Measurements from ENCODE around the gene DYNLT1. TPM values are rescaled to one million over a fixed set of nuclear protein-coding genes. Genes with fewer than 3 reads are reported as not detected.

DYNLT1 gene
- total and polyA plus RNA-seq, 9 of the 15 experiments (the other 6 are each of a cell fraction or from before 2014, with no cell fraction given) = 42.2 to 583 (median 127) TPM

GRCh38 chr6:158660333-158660754, 15.8 kb upstream of the DYNLT1 start (continued):
- TF ChIP-seq REST (IDR thresholded peaks at IDR 0.05; ENCODE audit: borderline replicate concordance) (peak; percentile 40; the same call in 1 of the 2 replicates), REST (CRISPR knock-in tag; IDR thresholded peaks at IDR 0.05; ENCODE audit: low read depth) (no peak), CTCF (IDR thresholded peaks at IDR 0.05 in 2 of 3, conservative IDR thresholded peaks at IDR 0.05 in 1 of 3; ENCODE audit: insufficient read depth in 2 of 3, low read depth in 1 of 3, low read length in 3 of 3) (peak; percentile 76 to 84 (median 83)), ZBTB5 (IDR thresholded peaks at IDR 0.05) (no peak), NELFE (IDR thresholded peaks at IDR 0.05; ENCODE audit: insufficient read depth, insufficient read length) (no peak), TRIM28 (IDR thresholded peaks at IDR 0.05) (no peak), ZNF282 (CRISPR knock-in tag; IDR thresholded peaks at IDR 0.05) (no peak), ZFP1 (CRISPR knock-in tag; IDR thresholded peaks at IDR 0.05) (no peak), RBM25 (IDR thresholded peaks at IDR 0.05; ENCODE audit: low read depth, low read length, severe bottlenecking) (no peak), EWSR1 (IDR thresholded peaks at IDR 0.05; ENCODE audit: borderline replicate concordance, low read depth, partially characterized antibody) (no peak), CREM (IDR thresholded peaks at IDR 0.05; ENCODE audit: low read depth) (peak; percentile 25; the same call in 1 of the 2 replicates)
- TF ChIP-seq, protein P1, sequence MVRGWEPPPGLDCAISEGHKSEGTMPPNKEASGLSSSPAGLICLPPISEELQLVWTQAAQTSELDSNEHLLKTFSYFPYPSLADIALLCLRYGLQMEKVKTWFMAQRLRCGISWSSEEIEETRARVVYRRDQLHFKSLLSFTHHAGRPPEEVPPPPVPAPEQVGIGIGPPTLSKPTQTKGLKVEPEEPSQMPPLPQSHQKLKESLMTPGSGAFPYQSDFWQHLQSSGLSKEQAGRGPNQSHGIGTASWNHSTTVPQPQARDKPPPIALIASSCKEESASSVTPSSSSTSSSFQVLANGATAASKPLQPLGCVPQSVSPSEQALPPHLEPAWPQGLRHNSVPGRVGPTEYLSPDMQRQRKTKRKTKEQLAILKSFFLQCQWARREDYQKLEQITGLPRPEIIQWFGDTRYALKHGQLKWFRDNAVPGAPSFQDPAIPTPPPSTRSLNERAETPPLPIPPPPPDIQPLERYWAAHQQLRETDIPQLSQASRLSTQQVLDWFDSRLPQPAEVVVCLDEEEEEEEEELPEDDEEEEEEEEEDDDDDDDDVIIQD (CRISPR knock-in tag; IDR thresholded peaks at IDR 0.05) = no peak
